ENCODE data around the gene LRP6.

Gene LRP6

GRCh38 chr12:12210983-12211382, 55.9 kb downstream of the LRP6 start:
- DNase-seq = no peak

DNA sequence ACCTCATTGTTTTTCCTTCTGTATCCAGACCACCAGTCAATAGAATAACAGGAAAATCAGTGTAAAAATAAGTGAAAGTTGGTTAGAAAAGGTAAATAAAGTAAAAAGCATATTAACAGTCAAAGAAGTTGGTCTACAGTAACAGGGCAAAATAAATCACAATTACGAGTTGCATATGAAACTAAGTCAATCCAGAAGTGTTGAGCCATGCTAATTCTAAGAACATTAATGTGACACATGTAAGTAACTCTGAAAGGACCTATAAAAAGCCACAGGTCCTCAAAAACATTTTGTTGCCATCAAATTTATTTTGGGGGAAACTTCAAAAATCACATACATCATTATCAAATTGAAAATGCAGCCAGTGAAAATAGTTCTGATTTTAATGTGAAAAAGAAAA, 56.4 kb downstream of the LRP6 start:
- DNase-seq = no peak

DNA sequence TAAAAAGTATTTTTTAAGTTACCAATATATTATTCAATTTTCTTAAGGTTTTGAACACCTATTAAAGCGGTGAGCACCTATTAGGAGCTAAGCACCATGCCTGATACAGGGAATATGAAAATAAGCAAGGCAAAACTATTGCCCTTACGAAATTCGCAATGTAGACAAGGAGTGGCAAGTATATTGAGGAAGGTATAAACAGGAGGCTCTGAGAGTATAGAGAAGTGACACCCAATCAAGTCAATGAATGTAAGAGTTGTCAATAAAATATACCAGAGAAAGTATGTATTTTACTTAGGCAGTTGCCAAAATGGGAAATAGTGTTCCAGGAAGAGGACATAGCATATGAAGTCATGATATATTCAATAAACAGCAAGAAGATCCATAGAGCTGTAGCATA, 57.2 kb downstream of the LRP6 start:
- no peak for DNase-seq

GRCh38 chr12:12209043-12209442, 57.8 kb downstream of the LRP6 start:
- DNase-seq = no peak

- no peak for DNase-seq
These were observed 59.1 kb downstream of the LRP6 start for GRCh38 chr12:12207746-12208145.

DNA sequence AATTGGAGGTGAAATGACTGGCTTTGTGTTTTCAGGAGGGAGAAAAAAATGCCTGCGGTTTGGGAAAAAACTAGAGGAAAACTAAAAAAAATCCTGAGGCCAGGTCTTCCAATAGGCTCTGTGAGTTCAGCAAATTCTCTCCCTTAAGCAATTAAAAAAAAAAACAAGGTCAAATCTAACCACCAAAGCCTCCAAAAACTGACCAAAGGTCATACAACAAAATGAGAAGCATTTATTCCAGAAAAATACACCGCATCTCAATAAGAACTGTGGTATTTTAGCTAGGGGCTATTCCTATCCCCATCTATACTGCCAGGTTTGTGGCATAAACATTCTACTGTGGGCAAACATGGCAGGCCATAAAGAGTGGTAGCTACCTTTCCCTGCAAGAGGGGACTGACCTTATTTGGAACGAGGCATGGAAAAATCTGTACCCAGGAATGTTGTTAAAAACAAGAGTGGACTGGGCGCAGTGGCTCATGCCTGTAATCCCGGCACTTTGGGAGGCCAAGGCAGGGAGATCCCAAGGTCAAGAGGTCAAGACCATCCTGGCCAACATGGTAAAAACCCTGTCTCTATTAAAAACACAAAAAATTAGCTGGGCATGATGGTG, 60.0 kb downstream of the LRP6 start:
- DNase-seq = no peak

DNA sequence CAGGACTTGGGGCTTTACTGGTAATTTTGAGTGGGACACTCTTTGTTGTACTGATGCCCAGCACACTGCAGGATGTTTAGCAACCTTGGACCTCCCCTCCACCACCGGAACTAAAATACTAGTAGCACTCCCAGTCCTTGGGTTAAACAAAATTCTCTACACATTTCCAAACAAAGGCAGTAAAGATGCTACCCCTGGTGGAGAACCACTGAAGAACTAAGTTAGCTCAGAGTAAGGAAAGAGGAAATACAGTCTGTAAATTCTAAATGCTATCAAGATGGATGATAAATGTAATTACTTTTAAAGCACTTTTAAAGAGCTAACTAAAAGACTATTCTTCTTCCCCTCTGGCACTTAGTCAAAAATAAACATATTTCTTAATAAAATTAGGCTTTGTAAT, 64.1 kb downstream of the LRP6 start:
- DNase-seq = no peak

GRCh38 chr12:12202105-12202504, 64.7 kb downstream of the LRP6 start:
- DNase-seq = no peak

DNA sequence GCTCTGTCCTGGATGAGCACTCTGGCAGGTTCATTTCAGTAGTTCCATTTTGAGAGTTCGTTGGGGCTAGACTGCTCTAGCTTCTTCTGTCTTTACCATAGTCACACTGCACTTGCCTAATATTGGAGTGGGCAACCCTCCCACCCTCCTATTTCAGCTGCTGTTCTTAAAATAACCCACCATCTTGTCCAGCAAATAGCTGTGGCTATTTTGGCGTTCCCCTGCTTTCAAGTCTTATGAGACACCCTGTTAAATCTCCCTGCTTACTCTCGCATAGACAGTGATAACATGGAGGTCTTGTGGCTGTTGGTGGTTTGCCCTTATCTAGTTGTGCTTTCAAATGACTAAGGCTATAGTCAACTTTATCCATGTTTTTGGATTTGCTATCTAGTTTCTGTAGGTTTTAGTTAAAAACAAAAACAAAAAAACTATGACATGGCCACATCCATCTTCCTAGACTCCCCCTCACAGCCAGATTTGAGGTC, 65.5 kb downstream of the LRP6 start:
- DNase-seq = no peak

DNA sequence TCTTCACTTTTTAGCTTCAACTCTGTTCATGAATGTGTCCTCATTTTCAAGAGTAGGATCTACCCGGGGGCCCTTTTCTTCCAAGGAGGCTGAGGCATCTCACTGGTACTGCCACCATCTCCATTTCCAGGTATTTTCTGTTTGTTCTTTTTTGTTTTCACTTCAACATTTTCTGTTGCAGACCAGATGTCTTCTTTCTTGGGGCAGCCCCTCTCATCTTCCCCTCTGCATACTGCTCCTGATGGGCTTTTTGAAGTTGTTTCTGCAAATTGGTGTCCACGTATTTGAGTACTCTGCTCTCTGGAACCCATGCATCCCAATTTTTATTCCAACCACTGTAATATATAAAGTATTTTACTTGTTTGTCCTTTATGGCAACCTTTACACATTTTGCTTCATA, 66.5 kb downstream of the LRP6 start:
- DNase-seq = no peak

DNA sequence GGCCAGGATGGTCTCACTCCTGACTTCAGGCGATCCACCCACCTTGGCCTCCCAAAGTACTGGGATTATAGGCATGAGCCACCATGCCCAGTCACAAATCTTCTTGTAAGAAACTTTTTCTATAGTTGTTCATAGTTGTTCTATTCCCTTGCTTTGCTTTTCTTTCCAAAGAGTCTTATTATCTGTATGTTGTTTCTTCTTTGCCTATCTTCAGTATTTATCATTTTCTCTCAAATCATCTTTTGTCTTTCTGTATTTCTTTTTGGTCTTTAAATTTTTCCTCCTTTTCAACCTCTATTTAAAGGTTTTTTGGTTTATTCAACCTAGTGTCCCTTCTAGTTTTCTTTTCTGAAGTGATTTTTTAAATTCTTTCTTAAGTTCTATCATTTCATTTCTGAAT, 68.7 kb downstream of the LRP6 start:
- no peak for DNase-seq

DNA sequence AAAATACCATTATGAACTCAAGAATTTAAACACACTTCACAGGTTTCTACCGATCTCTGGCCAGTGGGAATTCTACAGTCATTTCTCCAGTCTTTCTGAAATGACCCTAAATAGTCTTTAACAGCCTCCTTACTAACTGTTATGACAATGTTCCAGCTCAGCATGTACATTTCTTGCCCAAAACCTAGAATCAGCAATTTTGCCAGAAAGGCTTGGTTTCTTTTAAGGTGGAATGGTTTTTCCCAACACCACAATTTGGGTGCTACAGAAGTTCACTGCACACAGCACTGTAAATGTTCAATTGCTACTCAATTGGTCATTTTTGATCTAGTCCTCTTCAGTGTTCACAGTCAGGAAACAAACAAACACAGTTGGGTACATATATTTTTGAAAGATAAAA, 69.7 kb downstream of the LRP6 start:
- no peak for DNase-seq

GRCh38 chr12:12195516-12195915, 71.3 kb downstream of the LRP6 start:
- no peak for DNase-seq

- DNase-seq = no peak
These were observed 71.8 kb downstream of the LRP6 start for GRCh38 chr12:12195081-12195480.

GRCh38 chr12:12194206-12194605, 72.6 kb downstream of the LRP6 start:
- DNase-seq = no peak

- no peak for DNase-seq
These were observed 75.8 kb downstream of the LRP6 start for GRCh38 chr12:12191008-12191407.

- no peak for DNase-seq
These were observed 76.6 kb downstream of the LRP6 start for GRCh38 chr12:12190087-12190809.

- no peak for DNase-seq
These were observed 81.4 kb downstream of the LRP6 start for GRCh38 chr12:12185414-12185813.

DNA sequence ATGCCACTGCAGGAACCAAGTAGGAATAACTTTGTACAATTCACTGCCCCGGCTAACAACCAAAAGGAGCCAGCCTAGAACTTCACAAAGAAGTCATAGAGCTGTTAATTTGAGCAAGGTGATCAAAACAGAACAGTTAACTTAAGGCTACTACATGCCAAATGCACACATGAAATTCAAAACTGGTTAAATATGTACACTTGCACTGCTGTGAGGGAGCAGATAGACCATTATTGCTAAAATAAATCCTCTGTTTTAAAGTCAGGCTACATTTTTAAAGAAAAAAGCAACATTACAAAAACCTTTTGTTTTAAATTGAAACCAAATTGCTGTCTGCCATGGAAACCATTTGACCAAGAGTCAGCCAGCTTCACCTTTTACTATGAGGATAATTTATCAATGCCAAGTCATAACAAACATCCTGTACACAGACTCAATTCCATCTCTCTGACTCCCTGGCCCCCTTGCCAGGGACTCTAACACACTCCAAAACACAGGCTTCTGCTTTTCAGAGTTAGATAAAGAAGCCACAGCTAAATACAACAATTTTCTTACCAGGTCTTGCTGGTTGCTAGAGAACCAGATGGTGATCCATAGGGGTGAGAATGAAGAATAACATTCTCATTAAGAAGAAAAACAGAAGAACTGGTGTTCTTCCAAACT, 84.0 kb downstream of the LRP6 start:
- DNase-seq = no peak

- DNase-seq = no peak
These were observed 85.3 kb downstream of the LRP6 start for GRCh38 chr12:12181511-12181910.

DNA sequence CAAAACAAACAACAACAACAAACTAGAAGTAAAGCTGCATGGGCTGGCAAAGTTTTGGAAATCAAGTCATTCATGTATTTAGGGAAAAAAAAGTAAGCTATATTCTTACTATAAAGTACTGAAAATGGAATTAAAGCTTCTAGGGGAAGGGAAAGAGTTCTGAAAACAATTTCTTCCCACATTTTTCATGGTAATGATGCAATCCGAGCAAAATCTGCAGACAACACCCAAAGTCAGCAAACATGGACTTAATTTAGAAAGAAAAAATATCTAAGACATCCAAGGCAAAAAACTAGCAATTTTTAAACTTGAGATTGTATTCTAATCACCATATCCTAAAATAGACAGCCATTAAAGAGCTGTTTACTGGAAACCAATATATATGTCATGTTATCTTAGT, 86.3 kb downstream of the LRP6 start:
- DNase-seq = no peak

GRCh38 chr12:12180136-12180535, 86.7 kb downstream of the LRP6 start:
- no peak for DNase-seq

DNA sequence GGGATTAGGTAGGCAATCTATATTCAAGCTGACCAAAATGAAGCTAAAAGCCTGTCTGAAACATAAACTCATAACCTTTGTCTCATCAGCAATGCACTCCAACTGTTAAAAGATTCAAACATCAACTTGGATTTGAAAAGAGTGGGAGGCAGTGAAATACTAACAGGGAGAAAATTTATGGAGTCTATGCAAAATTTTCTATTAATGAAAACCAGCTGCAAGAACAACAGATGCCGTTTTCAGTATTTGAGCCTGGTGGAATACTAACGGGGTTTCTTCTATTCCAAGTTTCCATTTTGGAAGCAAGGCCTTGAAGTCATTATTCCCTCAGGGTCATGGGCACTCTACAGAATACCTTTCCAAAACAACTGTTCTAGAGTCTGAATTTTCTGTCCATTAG, 88.3 kb downstream of the LRP6 start:
- no peak for DNase-seq

GRCh38 chr12:12176402-12176801, 90.4 kb downstream of the LRP6 start:
- no peak for DNase-seq

Measured in GF-D8 (cell line).